H1 (cell line): ENCODE data around the gene KCNH5. TPM values are rescaled to one million over a fixed set of nuclear protein-coding genes. Genes with fewer than 3 reads are reported as not detected.

Source experiments
- CBX8 ChIP-seq: fragments of 300-800, 300-1000 bp; sonication (generic); IDR thresholded peaks from 2 replicates; pipeline ENCODE4 v1.7.1; 2016; ENCODE audit warnings: low read depth, low read length, borderline replicate concordance
- CHD2 ChIP-seq: IDR thresholded peaks from 2 replicates; pipeline ENCODE4 v1.6.1; 2012; ENCODE audit warnings: low read length, improper control_type of control experiment
- CREB1 ChIP-seq: IDR thresholded peaks from 2 replicates; pipeline ENCODE4 v1.6.1; 2012; ENCODE audit warnings: inconsistent platforms
- EGR1 ChIP-seq: IDR thresholded peaks from 2 replicates; pipeline ENCODE4 v1.6.1; 2011; ENCODE audit warnings: low read depth, low read length, borderline replicate concordance
- GABPA ChIP-seq: IDR thresholded peaks from 2 replicates; pipeline ENCODE4 v1.6.1; 2011; ENCODE audit warnings: mild to moderate bottlenecking, low read length, moderate library complexity, borderline replicate concordance; ENCODE audit not compliant: insufficient read depth
- HDAC6 ChIP-seq: IDR thresholded peaks from one replicate; pipeline ENCODE4 v1.7.1; 2012; ENCODE audit warnings: low read depth, mild to moderate bottlenecking, inconsistent platforms, low read length, moderate library complexity
- KDM1A ChIP-seq: fragments of 200-600, 300-600 bp; sonication (generic); IDR thresholded peaks from 2 replicates; pipeline ENCODE4 v1.7.1; 2016; ENCODE audit warnings: mild to moderate bottlenecking, low read length, borderline replicate concordance
- RBBP5 ChIP-seq: IDR thresholded peaks from 2 replicates; pipeline ENCODE4 v1.7.1; 2012; ENCODE audit warnings: low read depth, mild to moderate bottlenecking, inconsistent platforms, low read length, moderate library complexity, borderline replicate concordance
- TAF1 ChIP-seq: IDR thresholded peaks from 2 replicates; pipeline ENCODE4 v1.6.1; 2011; ENCODE audit warnings: mild to moderate bottlenecking, low read depth, low read length
- polyA plus RNA-seq, 7 experiments: library from polyadenylated mRNA; depleted of rRNA in 3 of 7; stranded (reverse) in 5 of 7; unstranded in 2 of 7; fragments of >200 nt in 5 of 7; fragments of 200-250 nt in 2 of 7; gene quantifications; 1 replicate in 5 of 7; 2 replicates in 1 of 7; 4 replicates in 1 of 7; pipeline versions ENCODE4 v1.2.1 to v1.2.3, GENCODE V29; 2011 to 2013; ENCODE audit warnings: missing spikeins in 2 of 7, mixed read lengths in 2 of 7
- total RNA-seq: library from RNA; stranded (reverse); fragmentation: NEBNext Ultra II Directional; extraction: Animal tissue kit (Norgen Biotek cat#: 25700); gene quantifications from 2 replicates; pipeline ENCODE4 v1.2.1, GENCODE V29; 2021
- TF ChIP-seq, protein P1 (sequence below): fragments of 300-600 bp; sonication (generic); IDR thresholded peaks from 2 replicates; pipeline ENCODE4 v1.7.1; 2012; ENCODE audit warnings: low read length, moderate library complexity, mild to moderate bottlenecking, inconsistent platforms; ENCODE audit not compliant: insufficient replicate concordance
- TF ChIP-seq, protein P2 (sequence below): IDR thresholded peaks from 2 replicates; pipeline ENCODE4 v1.6.1; 2012; ENCODE audit warnings: inconsistent platforms

KCNH5 gene
- total and polyA plus RNA-seq, 2 of the 8 experiments (the other 6 are each of a cell fraction or from before 2014, with no cell fraction given) = 0.24 to 0.50 TPM

DNA sequence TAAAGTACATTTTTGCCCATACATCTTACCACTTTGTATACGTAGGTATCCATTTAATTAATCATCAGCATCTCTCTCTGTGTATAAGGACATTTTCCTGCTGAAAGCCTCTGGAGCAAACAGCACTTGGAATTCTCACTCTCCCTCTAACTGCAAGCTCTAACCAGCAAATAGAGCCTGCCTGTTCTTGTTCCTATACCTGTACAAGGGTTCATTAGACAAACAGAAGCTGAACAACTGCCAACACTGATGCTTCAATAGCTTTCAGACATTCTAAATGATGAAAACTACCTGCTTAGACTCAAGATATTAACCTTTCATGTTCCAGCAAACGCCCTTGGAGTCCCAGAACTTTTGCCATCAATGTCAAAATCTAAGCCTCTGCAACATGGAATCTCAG is 98.0 kb downstream of the KCNH5 start (continued):
- TF ChIP-seq, protein P1, sequence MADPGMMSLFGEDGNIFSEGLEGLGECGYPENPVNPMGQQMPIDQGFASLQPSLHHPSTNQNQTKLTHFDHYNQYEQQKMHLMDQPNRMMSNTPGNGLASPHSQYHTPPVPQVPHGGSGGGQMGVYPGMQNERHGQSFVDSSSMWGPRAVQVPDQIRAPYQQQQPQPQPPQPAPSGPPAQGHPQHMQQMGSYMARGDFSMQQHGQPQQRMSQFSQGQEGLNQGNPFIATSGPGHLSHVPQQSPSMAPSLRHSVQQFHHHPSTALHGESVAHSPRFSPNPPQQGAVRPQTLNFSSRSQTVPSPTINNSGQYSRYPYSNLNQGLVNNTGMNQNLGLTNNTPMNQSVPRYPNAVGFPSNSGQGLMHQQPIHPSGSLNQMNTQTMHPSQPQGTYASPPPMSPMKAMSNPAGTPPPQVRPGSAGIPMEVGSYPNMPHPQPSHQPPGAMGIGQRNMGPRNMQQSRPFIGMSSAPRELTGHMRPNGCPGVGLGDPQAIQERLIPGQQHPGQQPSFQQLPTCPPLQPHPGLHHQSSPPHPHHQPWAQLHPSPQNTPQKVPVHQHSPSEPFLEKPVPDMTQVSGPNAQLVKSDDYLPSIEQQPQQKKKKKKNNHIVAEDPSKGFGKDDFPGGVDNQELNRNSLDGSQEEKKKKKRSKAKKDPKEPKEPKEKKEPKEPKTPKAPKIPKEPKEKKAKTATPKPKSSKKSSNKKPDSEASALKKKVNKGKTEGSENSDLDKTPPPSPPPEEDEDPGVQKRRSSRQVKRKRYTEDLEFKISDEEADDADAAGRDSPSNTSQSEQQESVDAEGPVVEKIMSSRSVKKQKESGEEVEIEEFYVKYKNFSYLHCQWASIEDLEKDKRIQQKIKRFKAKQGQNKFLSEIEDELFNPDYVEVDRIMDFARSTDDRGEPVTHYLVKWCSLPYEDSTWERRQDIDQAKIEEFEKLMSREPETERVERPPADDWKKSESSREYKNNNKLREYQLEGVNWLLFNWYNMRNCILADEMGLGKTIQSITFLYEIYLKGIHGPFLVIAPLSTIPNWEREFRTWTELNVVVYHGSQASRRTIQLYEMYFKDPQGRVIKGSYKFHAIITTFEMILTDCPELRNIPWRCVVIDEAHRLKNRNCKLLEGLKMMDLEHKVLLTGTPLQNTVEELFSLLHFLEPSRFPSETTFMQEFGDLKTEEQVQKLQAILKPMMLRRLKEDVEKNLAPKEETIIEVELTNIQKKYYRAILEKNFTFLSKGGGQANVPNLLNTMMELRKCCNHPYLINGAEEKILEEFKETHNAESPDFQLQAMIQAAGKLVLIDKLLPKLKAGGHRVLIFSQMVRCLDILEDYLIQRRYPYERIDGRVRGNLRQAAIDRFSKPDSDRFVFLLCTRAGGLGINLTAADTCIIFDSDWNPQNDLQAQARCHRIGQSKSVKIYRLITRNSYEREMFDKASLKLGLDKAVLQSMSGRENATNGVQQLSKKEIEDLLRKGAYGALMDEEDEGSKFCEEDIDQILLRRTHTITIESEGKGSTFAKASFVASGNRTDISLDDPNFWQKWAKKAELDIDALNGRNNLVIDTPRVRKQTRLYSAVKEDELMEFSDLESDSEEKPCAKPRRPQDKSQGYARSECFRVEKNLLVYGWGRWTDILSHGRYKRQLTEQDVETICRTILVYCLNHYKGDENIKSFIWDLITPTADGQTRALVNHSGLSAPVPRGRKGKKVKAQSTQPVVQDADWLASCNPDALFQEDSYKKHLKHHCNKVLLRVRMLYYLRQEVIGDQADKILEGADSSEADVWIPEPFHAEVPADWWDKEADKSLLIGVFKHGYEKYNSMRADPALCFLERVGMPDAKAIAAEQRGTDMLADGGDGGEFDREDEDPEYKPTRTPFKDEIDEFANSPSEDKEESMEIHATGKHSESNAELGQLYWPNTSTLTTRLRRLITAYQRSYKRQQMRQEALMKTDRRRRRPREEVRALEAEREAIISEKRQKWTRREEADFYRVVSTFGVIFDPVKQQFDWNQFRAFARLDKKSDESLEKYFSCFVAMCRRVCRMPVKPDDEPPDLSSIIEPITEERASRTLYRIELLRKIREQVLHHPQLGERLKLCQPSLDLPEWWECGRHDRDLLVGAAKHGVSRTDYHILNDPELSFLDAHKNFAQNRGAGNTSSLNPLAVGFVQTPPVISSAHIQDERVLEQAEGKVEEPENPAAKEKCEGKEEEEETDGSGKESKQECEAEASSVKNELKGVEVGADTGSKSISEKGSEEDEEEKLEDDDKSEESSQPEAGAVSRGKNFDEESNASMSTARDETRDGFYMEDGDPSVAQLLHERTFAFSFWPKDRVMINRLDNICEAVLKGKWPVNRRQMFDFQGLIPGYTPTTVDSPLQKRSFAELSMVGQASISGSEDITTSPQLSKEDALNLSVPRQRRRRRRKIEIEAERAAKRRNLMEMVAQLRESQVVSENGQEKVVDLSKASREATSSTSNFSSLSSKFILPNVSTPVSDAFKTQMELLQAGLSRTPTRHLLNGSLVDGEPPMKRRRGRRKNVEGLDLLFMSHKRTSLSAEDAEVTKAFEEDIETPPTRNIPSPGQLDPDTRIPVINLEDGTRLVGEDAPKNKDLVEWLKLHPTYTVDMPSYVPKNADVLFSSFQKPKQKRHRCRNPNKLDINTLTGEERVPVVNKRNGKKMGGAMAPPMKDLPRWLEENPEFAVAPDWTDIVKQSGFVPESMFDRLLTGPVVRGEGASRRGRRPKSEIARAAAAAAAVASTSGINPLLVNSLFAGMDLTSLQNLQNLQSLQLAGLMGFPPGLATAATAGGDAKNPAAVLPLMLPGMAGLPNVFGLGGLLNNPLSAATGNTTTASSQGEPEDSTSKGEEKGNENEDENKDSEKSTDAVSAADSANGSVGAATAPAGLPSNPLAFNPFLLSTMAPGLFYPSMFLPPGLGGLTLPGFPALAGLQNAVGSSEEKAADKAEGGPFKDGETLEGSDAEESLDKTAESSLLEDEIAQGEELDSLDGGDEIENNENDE = no peak
- TF ChIP-seq KDM1A = no peak
- no peak for TF ChIP-seq CBX8
- no peak for TF ChIP-seq HDAC6
- no peak for TF ChIP-seq RBBP5
- TF ChIP-seq CREB1 = no peak
- no peak for TF ChIP-seq CHD2
- TF ChIP-seq TAF1 = no peak
- TF ChIP-seq EGR1 = no peak
- TF ChIP-seq, protein P2, sequence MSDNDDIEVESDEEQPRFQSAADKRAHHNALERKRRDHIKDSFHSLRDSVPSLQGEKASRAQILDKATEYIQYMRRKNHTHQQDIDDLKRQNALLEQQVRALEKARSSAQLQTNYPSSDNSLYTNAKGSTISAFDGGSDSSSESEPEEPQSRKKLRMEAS = no peak
- no peak for TF ChIP-seq GABPA
- TF ChIP-seq, all 59 proteins: peak for 0
